ENCODE results near the gene OSBPL6. TPM values are rescaled to one million over a fixed set of nuclear protein-coding genes. Genes with fewer than 3 reads are reported as not detected.

Gene OSBPL6
- total and polyA plus RNA-seq, 10 donors: 0.13 to 2.2 (median 1.4) TPM

DNA sequence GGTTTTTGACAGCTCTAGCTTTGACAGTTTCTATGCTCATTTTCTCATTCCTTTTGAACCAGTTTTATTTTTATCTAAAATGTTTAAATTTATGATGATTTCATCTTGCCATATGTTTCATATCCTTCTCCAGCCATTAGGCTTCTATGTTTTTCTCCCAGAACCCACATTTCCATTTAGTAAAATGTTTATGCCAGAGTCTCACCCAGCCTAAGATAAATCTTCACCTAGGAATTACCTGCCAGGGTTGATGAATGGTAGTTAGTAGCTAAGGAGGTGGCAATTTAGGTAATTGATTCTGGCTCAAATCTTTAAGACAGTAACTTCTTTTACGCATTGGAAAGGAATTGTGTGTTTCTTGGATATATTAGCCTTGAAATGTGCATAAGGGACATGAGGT lies 173.0 kb downstream of the OSBPL6 start:
- TF ChIP-seq POLR2A (IDR thresholded peaks at IDR 0.05): no peak
- TF ChIP-seq POLR2AphosphoS5 (IDR thresholded peaks at IDR 0.05): no peak
- TF ChIP-seq, protein P1, sequence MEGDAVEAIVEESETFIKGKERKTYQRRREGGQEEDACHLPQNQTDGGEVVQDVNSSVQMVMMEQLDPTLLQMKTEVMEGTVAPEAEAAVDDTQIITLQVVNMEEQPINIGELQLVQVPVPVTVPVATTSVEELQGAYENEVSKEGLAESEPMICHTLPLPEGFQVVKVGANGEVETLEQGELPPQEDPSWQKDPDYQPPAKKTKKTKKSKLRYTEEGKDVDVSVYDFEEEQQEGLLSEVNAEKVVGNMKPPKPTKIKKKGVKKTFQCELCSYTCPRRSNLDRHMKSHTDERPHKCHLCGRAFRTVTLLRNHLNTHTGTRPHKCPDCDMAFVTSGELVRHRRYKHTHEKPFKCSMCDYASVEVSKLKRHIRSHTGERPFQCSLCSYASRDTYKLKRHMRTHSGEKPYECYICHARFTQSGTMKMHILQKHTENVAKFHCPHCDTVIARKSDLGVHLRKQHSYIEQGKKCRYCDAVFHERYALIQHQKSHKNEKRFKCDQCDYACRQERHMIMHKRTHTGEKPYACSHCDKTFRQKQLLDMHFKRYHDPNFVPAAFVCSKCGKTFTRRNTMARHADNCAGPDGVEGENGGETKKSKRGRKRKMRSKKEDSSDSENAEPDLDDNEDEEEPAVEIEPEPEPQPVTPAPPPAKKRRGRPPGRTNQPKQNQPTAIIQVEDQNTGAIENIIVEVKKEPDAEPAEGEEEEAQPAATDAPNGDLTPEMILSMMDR (IDR thresholded peaks at IDR 0.05 in 8 of 11, conservative IDR thresholded peaks at IDR 0.05 in 3 of 11): no peak
- Histone ChIP-seq H3K36me3 (no peaks in the 10 kb centered on the region), H3K9me3 (no peaks in the 10 kb centered on the region), H3K27ac (no peak overlapping the region), H3K4me3 (no peak overlapping the region), H3K27me3 (replicated peaks in 1 of 7) (no peaks in the 10 kb centered on the region), H3K4me1 (no peaks in the 10 kb centered on the region)
- intact Hi-C loops (cut with DNase I; ENCODE audit: low total_unique reads): no loop called here
- DNase-seq: no peak
- WGBS, 5 donors: 82 to 100% (median 92%) methylated on average over 1 of the region's 1 CpG

DNA sequence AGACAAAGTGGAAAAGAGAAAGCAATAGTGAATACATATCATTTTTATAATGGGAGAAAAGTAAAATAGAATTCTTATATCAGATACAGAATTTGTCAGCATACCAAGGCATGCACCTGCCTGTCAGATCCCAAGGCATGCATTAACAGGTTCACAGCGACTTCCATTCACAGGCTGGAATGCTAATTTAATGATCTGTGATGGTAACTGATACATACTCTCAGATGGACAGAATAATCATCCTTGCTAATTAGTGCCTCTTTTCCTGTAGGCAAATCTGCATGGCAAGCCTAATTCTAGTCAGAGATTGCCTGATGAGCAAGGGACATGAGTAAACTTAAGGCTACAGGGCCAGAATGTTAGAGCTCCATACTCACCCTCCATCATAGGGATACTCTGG lies 180.6 kb downstream of the OSBPL6 start:
- no peak overlapping the region for H3K4me3 ChIP-seq
- H3K4me1 ChIP-seq: no peaks in the 10 kb centered on the region
- 67 to 81% (median 75%) methylated on average over 1 of the region's 1 CpG for WGBS, 5 donors
- intact Hi-C loops (cut with DNase I; ENCODE audit: low total_unique reads): no loop called here
- no peak for DNase-seq
- no peaks in the 10 kb centered on the region for H3K27me3 ChIP-seq (replicated peaks in 1 of 7)
- no peak for TF ChIP-seq POLR2A (IDR thresholded peaks at IDR 0.05)
- no peak for TF ChIP-seq POLR2AphosphoS5 (IDR thresholded peaks at IDR 0.05)
- TF ChIP-seq, protein P1 (IDR thresholded peaks at IDR 0.05 in 8 of 11, conservative IDR thresholded peaks at IDR 0.05 in 3 of 11): no peak
- no peak overlapping the region for H3K27ac ChIP-seq
- H3K9me3 ChIP-seq: no peaks in the 10 kb centered on the region
- H3K36me3 ChIP-seq: no peaks in the 10 kb centered on the region

DNA sequence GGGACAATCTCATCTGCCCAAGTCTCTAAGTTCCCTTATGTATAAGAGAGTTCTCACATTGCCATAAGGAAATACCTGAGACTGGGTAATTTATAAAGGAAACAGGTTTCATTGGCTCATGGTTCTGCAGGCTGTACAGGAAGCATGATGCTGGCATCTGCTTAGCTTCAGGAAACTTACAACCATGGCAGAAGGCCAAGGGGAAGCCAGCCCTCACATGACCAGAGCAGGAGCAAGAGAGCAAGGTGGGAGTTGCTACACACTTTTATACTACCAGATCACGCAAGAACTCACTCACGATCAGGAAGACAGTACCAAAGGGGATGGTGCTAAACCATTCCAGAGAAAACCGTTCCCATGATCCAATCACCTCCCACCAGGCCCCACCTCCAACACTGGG lies 182.7 kb downstream of the OSBPL6 start:
- 77 to 99% (median 89%) methylated on average over 3 of the region's 3 CpGs for WGBS, 5 donors
- H3K36me3 ChIP-seq: no peaks in the 10 kb centered on the region
- DNase-seq: no peak
- no peaks in the 10 kb centered on the region for H3K4me1 ChIP-seq
- no peak overlapping the region for H3K4me3 ChIP-seq
- TF ChIP-seq POLR2AphosphoS5 (IDR thresholded peaks at IDR 0.05) (no peak), POLR2A (IDR thresholded peaks at IDR 0.05) (no peak)
- TF ChIP-seq, protein P1 (IDR thresholded peaks at IDR 0.05 in 8 of 11, conservative IDR thresholded peaks at IDR 0.05 in 3 of 11): no peak
- no peaks in the 10 kb centered on the region for H3K27me3 ChIP-seq (replicated peaks in 1 of 7)
- H3K27ac ChIP-seq: no peak overlapping the region
- intact Hi-C loops (cut with DNase I; ENCODE audit: low total_unique reads): no loop called here
- no peaks in the 10 kb centered on the region for H3K9me3 ChIP-seq

DNA sequence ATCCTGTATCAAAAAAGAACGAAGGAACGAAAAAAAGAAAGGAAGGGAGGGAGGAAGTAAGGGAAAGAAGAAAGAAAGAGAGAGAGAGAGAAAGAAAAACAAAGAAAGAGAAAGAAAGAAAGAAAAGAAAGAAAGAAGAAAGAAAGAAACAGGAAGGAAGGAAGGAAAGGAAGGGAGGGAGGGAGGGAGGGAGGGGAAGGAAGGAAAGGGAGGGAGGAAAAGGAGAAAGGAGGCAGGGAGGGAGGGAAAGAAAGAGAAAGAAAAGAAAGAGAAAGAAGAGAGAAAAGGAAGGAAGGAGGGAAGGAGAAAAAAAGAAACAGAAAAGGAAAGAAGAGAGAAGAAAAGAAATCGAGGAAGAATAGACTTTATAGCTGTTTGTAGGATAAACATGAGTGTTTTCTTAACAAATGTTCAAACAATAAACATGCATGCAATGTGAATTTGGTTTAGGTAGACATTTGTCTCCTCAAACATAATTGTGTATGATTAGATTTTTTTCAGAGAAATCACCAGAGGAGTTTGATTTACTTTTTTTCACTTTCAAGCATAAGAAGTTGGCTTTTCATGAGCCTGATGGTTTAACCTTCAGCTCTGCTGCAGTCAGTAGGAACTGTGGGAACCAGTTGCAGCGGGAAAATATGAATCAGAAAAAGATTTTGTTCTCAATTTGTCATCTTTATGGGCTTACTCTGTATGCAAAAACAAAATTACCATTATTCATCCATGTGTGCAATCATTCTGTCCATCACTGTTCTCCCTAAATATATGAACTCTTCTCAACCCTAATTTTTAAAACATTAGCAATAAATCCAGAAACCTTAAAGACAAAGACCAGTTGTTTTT lies 185.1 kb downstream of the OSBPL6 start:
- DNase-seq: no peak
- Histone ChIP-seq H3K27me3 (replicated peaks in 1 of 7) (no peaks in the 10 kb centered on the region), H3K4me3 (no peak overlapping the region), H3K27ac (no peak overlapping the region), H3K4me1 (no peaks in the 10 kb centered on the region), H3K9me3 (no peaks in the 10 kb centered on the region), H3K36me3 (no peaks in the 10 kb centered on the region)
- 80 to 93% (median 85%) methylated on average over 4 of the region's 4 CpGs for WGBS, 5 donors
- intact Hi-C loops (cut with DNase I; ENCODE audit: low total_unique reads): no loop called here
- TF ChIP-seq, protein P1 (IDR thresholded peaks at IDR 0.05 in 8 of 11, conservative IDR thresholded peaks at IDR 0.05 in 3 of 11): no peak
- TF ChIP-seq POLR2A (IDR thresholded peaks at IDR 0.05) (no peak), POLR2AphosphoS5 (IDR thresholded peaks at IDR 0.05) (no peak)
